SK-N-SH (cell line): ENCODE measurements around the gene PCLAF. TPM values are rescaled to one million over a fixed set of nuclear protein-coding genes. Genes with fewer than 3 reads are reported as not detected.

ENCODE experiments used
- CTCF ChIA-PET: fragments of 300-600, 350-600 bp; formaldehyde crosslinking; extraction: SDS; loops from one replicate; lab custom pipeline; 2021; lab: Yijun Ruan, JAX
- POLR2A ChIA-PET: fragments of 350-600 bp; sonication (Branson Sonifier 250); formaldehyde crosslinking; extraction: SDS; loops from one replicate; lab custom pipeline; 2020; ENCODE audit warnings: antibody characterized with exemption, inconsistent platforms; lab: Yijun Ruan, JAX
- DNase-seq: peaks from one replicate; pipeline ENCODE4 v3.0.0; 2012
- H2AFZ ChIP-seq: fragments of 200-600 bp; sonication (generic); 2 replicates; pipeline ENCODE4 v1.8.1; 2016; ENCODE audit warnings: antibody characterized with exemption, mild to moderate bottlenecking, low read depth
- H3F3A ChIP-seq: fragments of 200-600 bp; sonication (generic); replicated peaks from 2 replicates; pipeline ENCODE3; 2016; ENCODE audit warnings: antibody characterized with exemption, mild to moderate bottlenecking; ENCODE audit not compliant: insufficient read depth
- H3K27ac ChIP-seq, 2 experiments: fragments of 200-500 bp in 1 of 2; fragments of 200-600 bp in 1 of 2; sonication (Bioruptor generic) in 1 of 2; sonication (generic), shearing (Covaris generic) in 1 of 2; 2 replicates each; pipeline versions ENCODE4 v1.5.1 to v1.6.1; 2014 to 2016; ENCODE audit warnings: low read depth in 2 of 2, inconsistent platforms in 1 of 2, low read length in 1 of 2, mild to moderate bottlenecking in 1 of 2, mixed read lengths in 1 of 2
- H3K27me3 ChIP-seq: fragments of 200-600 bp; sonication (generic), shearing (Covaris generic); 2 replicates; pipeline ENCODE4 v1.6.1; 2016; ENCODE audit warnings: mixed run types; ENCODE audit not compliant: insufficient read depth
- H3K36me3 ChIP-seq, 2 experiments: fragments of 200-500 bp in 1 of 2; fragments of 200-600 bp in 1 of 2; sonication (Bioruptor generic) in 1 of 2; sonication (generic) in 1 of 2; replicated peaks in 1 of 2; 2 replicates each; pipeline versions ENCODE3 to v1.5.1; 2014 to 2016; ENCODE audit warnings: low read length in 1 of 2, mild to moderate bottlenecking in 1 of 2; ENCODE audit not compliant: insufficient read depth in 2 of 2, control insufficient read depth in 1 of 2
- H3K4me1 ChIP-seq, 2 experiments: fragments of 200-500 bp in 1 of 2; fragments of 200-600 bp in 1 of 2; sonication (Bioruptor generic) in 1 of 2; sonication (generic), shearing (Covaris generic) in 1 of 2; 2 replicates each; pipeline versions ENCODE4 v1.5.1 to v1.6.1; 2014 to 2016; ENCODE audit warnings: low read depth in 1 of 2, low read length in 1 of 2, mixed run types in 1 of 2; ENCODE audit not compliant: insufficient read depth in 2 of 2, control insufficient read depth in 1 of 2
- H3K4me2 ChIP-seq: fragments of 200-600 bp; sonication (generic), shearing (Covaris generic); 2 replicates; pipeline ENCODE4 v1.6.1; 2017; ENCODE audit warnings: mixed run types
- H3K4me3 ChIP-seq, 2 experiments: fragments of 200-500 bp in 1 of 2; fragments of 200-600 bp in 1 of 2; sonication (Bioruptor generic) in 1 of 2; sonication (generic), shearing (Covaris generic) in 1 of 2; 2 replicates each; pipeline versions ENCODE4 v1.5.1 to v1.8.1; 2014 to 2016; ENCODE audit warnings: low read depth in 2 of 2, inconsistent platforms in 1 of 2, low read length in 1 of 2, mild to moderate bottlenecking in 1 of 2, mixed read lengths in 1 of 2, moderate library complexity in 1 of 2
- H3K79me2 ChIP-seq: fragments of 200-600 bp; sonication (generic); 2 replicates; pipeline ENCODE4 v1.8.1; 2017; ENCODE audit warnings: mild to moderate bottlenecking; ENCODE audit not compliant: insufficient read depth
- H3K9ac ChIP-seq: fragments of 200-600 bp; sonication (generic); 2 replicates; pipeline ENCODE4 v1.6.1; 2017; ENCODE audit warnings: mixed run types
- H3K9me2 ChIP-seq: fragments of 200-600 bp; sonication (generic); 2 replicates; pipeline ENCODE4 v1.6.1; 2017; ENCODE audit warnings: mixed run types
- H3K9me3 ChIP-seq: fragments of 200-600 bp; sonication (generic); 2 replicates; pipeline ENCODE4 v1.6.1; 2017; ENCODE audit warnings: mixed run types, mild to moderate bottlenecking, moderate library complexity
- H4K20me1 ChIP-seq: fragments of 200-600 bp; sonication (generic); 2 replicates; pipeline ENCODE4 v1.6.1; 2017; ENCODE audit warnings: mild to moderate bottlenecking, mixed run types; ENCODE audit not compliant: insufficient read depth
- EP300 ChIP-seq, 2 experiments: IDR thresholded peaks; 2 replicates each; pipeline versions ENCODE4 v1.4.0 to v1.6.1; 2012; ENCODE audit warnings: borderline replicate concordance in 1 of 2, low read depth in 1 of 2, low read length in 1 of 2
- EZH2phosphoT487 ChIP-seq: fragments of 200-600 bp; sonication (generic); IDR thresholded peaks from 2 replicates; pipeline ENCODE4 v1.6.1; 2017; ENCODE audit warnings: low read depth, mixed run types, mild to moderate bottlenecking, antibody characterized with exemption, moderate library complexity, borderline replicate concordance
- FOSL2 ChIP-seq: IDR thresholded peaks from 2 replicates; pipeline ENCODE4 v1.4.0; 2012; ENCODE audit warnings: low read depth, mild to moderate bottlenecking, moderate library complexity, borderline replicate concordance
- IRF3 ChIP-seq: fragments of 150-350 bp; IDR thresholded peaks from 2 replicates; pipeline ENCODE4 v1.6.1; 2016; ENCODE audit warnings: mild to moderate bottlenecking, low read depth, low read length
- MAX ChIP-seq: IDR thresholded peaks from 2 replicates; pipeline ENCODE4 v1.4.0; 2012; ENCODE audit warnings: low read depth
- MEF2A ChIP-seq: IDR thresholded peaks from 2 replicates; pipeline ENCODE4 v1.4.0; 2012; ENCODE audit warnings: low read depth, borderline replicate concordance
- NRF1 ChIP-seq: IDR thresholded peaks from 2 replicates; pipeline ENCODE4 v1.6.1; 2012; ENCODE audit warnings: low read depth, mild to moderate bottlenecking, low read length
- PBX3 ChIP-seq: IDR thresholded peaks from 2 replicates; pipeline ENCODE4; 2012
- SIN3A ChIP-seq: IDR thresholded peaks from 2 replicates; pipeline ENCODE4 v1.6.1; 2012; ENCODE audit warnings: low read depth, mild to moderate bottlenecking, low read length, moderate library complexity, borderline replicate concordance
- SMC3 ChIP-seq: IDR thresholded peaks from 2 replicates; pipeline ENCODE4 v1.6.1; 2012; ENCODE audit warnings: low read depth, low read length, improper control_type of control experiment
- TCF12 ChIP-seq: IDR thresholded peaks from 2 replicates; pipeline ENCODE4 v1.4.0; 2012
- USF1 ChIP-seq: IDR thresholded peaks from 2 replicates; pipeline ENCODE4 v1.4.0; 2012; ENCODE audit warnings: low read depth, borderline replicate concordance
- WGBS: methylation state at CpG from one replicate; pipeline ENCODE4 v1.1.6; 2017; ENCODE audit warnings: low lambda C conversion rate; 5-methylcytosine and 5-hydroxymethylcytosine counted together
- polyA plus RNA-seq, 3 experiments: library from polyadenylated mRNA; depleted of rRNA; stranded (reverse); fragments of >200 nt; gene quantifications; 2 replicates each; pipeline ENCODE4 v1.2.3, GENCODE V29; 2012

The PCLAF gene
- polyA plus RNA-seq, 1 of the 3 experiments (the other 2 are of a cell fraction) = 35.0 TPM

- no peak for TF ChIP-seq MEF2A
- no peak for TF ChIP-seq FOSL2
These were observed 41.5 kb upstream of the PCLAF start (continued) for GRCh38 chr15:64422697-64423096.

GRCh38 chr15:64412216-64412615 lies 31.0 kb upstream of the PCLAF start:
- Histone ChIP-seq H3K9me3 (no peaks in the 10 kb centered on the region), H3F3A (peaks cover 12% of the 10 kb centered on the region), H3K4me2 (no peak overlapping the region), H3K9ac (no peak overlapping the region), H3K79me2 (no peaks in the 10 kb centered on the region), H3K36me3 (peaks cover 50 to 76% of the 10 kb centered on the region in 2 experiments), H3K9me2 (no peaks in the 10 kb centered on the region), H3K27ac (no peak overlapping the region), H3K4me3 (no peak overlapping the region), H3K4me1 (no peaks in the 10 kb centered on the region), H4K20me1 (no peaks in the 10 kb centered on the region), H2AFZ (no peak overlapping the region)
- ChIA-PET CTCF (interaction anchor here (1.1 to 3.4 kb wide), 3 partner anchors 269 to 315 kb away, joined by 3 to 10 read pairs (median 5); no protein-coding TSS in a partner anchor), POLR2A (no interaction called here)
- DNase-seq = no peak
- 95% methylated on average over 2 of the region's 2 CpGs for WGBS
- TF ChIP-seq PBX3 (no peak), USF1 (no peak), MEF2A (no peak), SMC3 (no peak), FOSL2 (no peak), SIN3A (no peak), EZH2phosphoT487 (no peak), MAX (no peak), TCF12 (no peak), NRF1 (no peak), EP300 (IDR thresholded peaks at IDR 0.05; ENCODE audit: borderline replicate concordance in 1 of 2, low read depth in 1 of 2, low read length in 1 of 2) (no peak)
- TF ChIP-seq, all 33 proteins: peak for 0
- H3K27me3 ChIP-seq = no peaks in the 10 kb centered on the region

GRCh38 chr15:64400583-64400982 lies 19.3 kb upstream of the PCLAF start:
- H3K79me2 ChIP-seq = no peaks in the 10 kb centered on the region
- H3K27me3 ChIP-seq = no peaks in the 10 kb centered on the region
- no peak overlapping the region for H3K9ac ChIP-seq
- H3K27ac ChIP-seq = no peak overlapping the region
- H3F3A ChIP-seq = peaks cover 3% of the 10 kb centered on the region
- ChIA-PET POLR2A (no interaction called here), CTCF (no interaction called here)
- no peaks in the 10 kb centered on the region for H3K9me2 ChIP-seq
- no peaks in the 10 kb centered on the region for H3K4me1 ChIP-seq
- TF ChIP-seq IRF3 = no peak
- H4K20me1 ChIP-seq = no peaks in the 10 kb centered on the region
- no peak for DNase-seq
- no peaks in the 10 kb centered on the region for H3K9me3 ChIP-seq
- 100% methylated on average over 2 of the region's 2 CpGs for WGBS
- H2AFZ ChIP-seq = no peak overlapping the region
- no peak overlapping the region for H3K4me2 ChIP-seq
- no peak overlapping the region for H3K4me3 ChIP-seq
- H3K36me3 ChIP-seq = peaks cover 31 to 82% of the 10 kb centered on the region in 2 experiments
